Fibroblast of lung (primary cell): ENCODE data around the gene HIVEP3. TPM values are rescaled to one million over a fixed set of nuclear protein-coding genes. Genes with fewer than 3 reads are reported as not detected.

Experiments
- DNase-seq, 2 donors: peaks; one replicate each; pipeline versions ENCODE4 v3.0.0 to v3.0.0-alpha.2; 2010; ENCODE audit warnings: low read depth in 2 of 2
- H2AFZ ChIP-seq: 2 replicates; pipeline ENCODE4 v1.5.1; 2012; ENCODE audit warnings: low read length, control low read depth, inconsistent platforms
- H3K27ac ChIP-seq: 2 replicates; pipeline ENCODE4 v1.5.1; 2011; ENCODE audit warnings: low read length, control low read depth; ENCODE audit not compliant: insufficient read depth
- H3K27me3 ChIP-seq: 2 replicates; pipeline ENCODE4 v1.5.1; 2011; ENCODE audit warnings: mild to moderate bottlenecking, low read length; ENCODE audit not compliant: control insufficient read depth, insufficient read depth
- H3K36me3 ChIP-seq: 2 replicates; pipeline ENCODE4 v1.5.1; 2011; ENCODE audit warnings: low read length; ENCODE audit not compliant: control insufficient read depth, insufficient read depth
- H3K4me1 ChIP-seq: 2 replicates; pipeline ENCODE4 v1.5.1; 2011; ENCODE audit warnings: low read length; ENCODE audit not compliant: control insufficient read depth, insufficient read depth; ENCODE audit errors: extremely low read depth
- H3K4me2 ChIP-seq: 2 replicates; pipeline ENCODE4 v1.5.1; 2011; ENCODE audit warnings: low read length, control low read depth; ENCODE audit not compliant: insufficient read depth; ENCODE audit errors: extremely low read depth
- H3K4me3 ChIP-seq, 4 experiments: fragments of 200-600 bp in 1 of 4; sonication (generic) in 1 of 4; replicated peaks in 1 of 4; 2 replicates each; pipeline ENCODE4 v1.5.1; 2011 to 2016; ENCODE audit warnings: low read length in 4 of 4, low read depth in 3 of 4, mild to moderate bottlenecking in 3 of 4, control low read depth in 2 of 4, inconsistent platforms in 1 of 4, mixed read lengths in 1 of 4; ENCODE audit not compliant: insufficient read depth in 1 of 4; ENCODE audit errors: control extremely low read depth in 1 of 4
- H3K79me2 ChIP-seq: 2 replicates; pipeline ENCODE4 v1.5.1; 2012; ENCODE audit warnings: mild to moderate bottlenecking, low read length, inconsistent platforms; ENCODE audit not compliant: control insufficient read depth, insufficient read depth
- H3K9ac ChIP-seq: 2 replicates; pipeline ENCODE4 v1.5.1; 2011; ENCODE audit warnings: mild to moderate bottlenecking, low read length, control low read depth; ENCODE audit not compliant: insufficient read depth
- H3K9me3 ChIP-seq: 2 replicates; pipeline ENCODE4 v1.5.1; 2012; ENCODE audit warnings: low read depth, low read length; ENCODE audit not compliant: control insufficient read depth, insufficient read depth
- H4K20me1 ChIP-seq: 2 replicates; pipeline ENCODE4 v1.5.1; 2011; ENCODE audit warnings: low read length; ENCODE audit not compliant: control insufficient read depth, insufficient read depth; ENCODE audit errors: extremely low read depth
- CTCF ChIP-seq, 2 donors: IDR thresholded peaks in 1 of 2; conservative IDR thresholded peaks in 1 of 2; 1 replicate in 1 of 2; 2 replicates in 1 of 2; pipeline ENCODE4 v1.5.1; 2011 to 2012; ENCODE audit warnings: low read length in 2 of 2, control low read depth in 1 of 2, inconsistent platforms in 1 of 2, low read depth in 1 of 2, mild to moderate bottlenecking in 1 of 2
- EZH2 ChIP-seq: IDR thresholded peaks from 2 replicates; pipeline ENCODE4 v1.5.1; 2012; ENCODE audit warnings: low read length, control low read depth, mild to moderate bottlenecking; ENCODE audit errors: missing control alignments
- polyA plus RNA-seq, 2 donors: library from polyadenylated mRNA; depleted of rRNA in 1 of 2; stranded (reverse) in 1 of 2; unstranded in 1 of 2; fragments of >200 nt; gene quantifications; 2 replicates each; pipeline ENCODE4 v1.2.1, GENCODE V29; 2011 to 2012; ENCODE audit warnings: missing spikeins in 1 of 2
- total RNA-seq: library from RNA; depleted of rRNA; stranded (reverse); fragments of >200 nt; gene quantifications from 2 replicates; pipeline ENCODE4 v1.2.1, GENCODE V29; 2014

HIVEP3 gene
- total and polyA plus RNA-seq, 2 donors (not counting 1 experiment from before 2014, with no cell fraction given): 0.83 to 3.2 TPM

- no peak overlapping the region for H3K4me2 ChIP-seq
- H3K79me2 ChIP-seq: no peaks in the 10 kb centered on the region
- TF ChIP-seq CTCF (conservative IDR thresholded peaks at IDR 0.05 in 1 of 2, IDR thresholded peaks at IDR 0.05 in 1 of 2; ENCODE audit: low read depth in 1 of 2, low read length in 2 of 2): no peak
- no peak for TF ChIP-seq EZH2
- H3K4me1 ChIP-seq: peaks cover 7% of the 10 kb centered on the region
- no peak overlapping the region for H3K9ac ChIP-seq
- H3K27me3 ChIP-seq: no peaks in the 10 kb centered on the region
- DNase-seq: no peak
- H3K4me3 ChIP-seq: no peak overlapping the region
- no peaks in the 10 kb centered on the region for H4K20me1 ChIP-seq
- H3K9me3 ChIP-seq: no peaks in the 10 kb centered on the region
- no peak overlapping the region for H3K27ac ChIP-seq
- H3K36me3 ChIP-seq: no peaks in the 10 kb centered on the region
- no peak overlapping the region for H2AFZ ChIP-seq
Observed at GRCh38 chr1:41754540-41754939, 164.2 kb downstream of the HIVEP3 start.

GRCh38 chr1:41752514-41753170 is 166.1 kb downstream of the HIVEP3 start:
- Histone ChIP-seq H3K27me3 (no peaks in the 10 kb centered on the region), H3K4me1 (peaks cover 5% of the 10 kb centered on the region), H4K20me1 (no peaks in the 10 kb centered on the region), H3K27ac (no peak overlapping the region), H3K4me2 (no peak overlapping the region), H3K9me3 (no peaks in the 10 kb centered on the region), H2AFZ (no peak overlapping the region), H3K36me3 (no peaks in the 10 kb centered on the region), H3K4me3 (no peak overlapping the region), H3K9ac (no peak overlapping the region), H3K79me2 (no peaks in the 10 kb centered on the region)
- TF ChIP-seq EZH2 (no peak), CTCF (conservative IDR thresholded peaks at IDR 0.05 in 1 of 2, IDR thresholded peaks at IDR 0.05 in 1 of 2; ENCODE audit: low read depth in 1 of 2, low read length in 2 of 2) (no peak)
- DNase-seq: no peak

- no peak overlapping the region for H3K9ac ChIP-seq
- peak overlapping the region; percentile 11 for H3K27ac ChIP-seq
- H4K20me1 ChIP-seq: no peaks in the 10 kb centered on the region
- peaks cover 5% of the 10 kb centered on the region for H3K4me1 ChIP-seq
- H3K9me3 ChIP-seq: no peaks in the 10 kb centered on the region
- no peak overlapping the region for H2AFZ ChIP-seq
- H3K4me2 ChIP-seq: no peak overlapping the region
- H3K79me2 ChIP-seq: no peaks in the 10 kb centered on the region
- H3K4me3 ChIP-seq: no peak overlapping the region
- H3K36me3 ChIP-seq: no peaks in the 10 kb centered on the region
- no peaks in the 10 kb centered on the region for H3K27me3 ChIP-seq
- DNase-seq: peak; percentile 79 to 91
- TF ChIP-seq EZH2 (no peak), CTCF (conservative IDR thresholded peaks at IDR 0.05 in 1 of 2, IDR thresholded peaks at IDR 0.05 in 1 of 2; ENCODE audit: low read depth in 1 of 2, low read length in 2 of 2) (no peak)
Observed at GRCh38 chr1:41751804-41752513, 166.8 kb downstream of the HIVEP3 start.
